K562 (cell line): ENCODE data around the gene ANKRD13C. TPM values are rescaled to one million over a fixed set of nuclear protein-coding genes. Genes with fewer than 3 reads are reported as not detected.

Source experiments
- ATAC-seq: fragments of 200-7000 bp; cut with Tn5 transposase; 3 replicates; pipeline ENCODE4 v1.9.1; 2020; ENCODE audit warnings: moderate library complexity
- BruUV-seq: library from RNA; stranded (reverse); fragments of 400-500 nt; replicated peaks from 2 replicates; lab custom pipeline; 2021; lab: Mats Ljungman, UMichigan
- CTCF ChIA-PET: fragments of 300-600 bp; formaldehyde crosslinking; extraction: SDS; loops from one replicate; lab custom pipeline; 2021; ENCODE audit warnings: low intra/inter-chr PET ratio; lab: Yijun Ruan, JAX
- POLR2A ChIA-PET: fragments of 300-600, 350-650 bp; sonication (Branson Sonifier 250); formaldehyde crosslinking; extraction: SDS; loops from one replicate; lab custom pipeline; 2021; ENCODE audit warnings: antibody characterized with exemption, inconsistent platforms; lab: Yijun Ruan, JAX
- DNase-seq, 4 experiments: peaks; one replicate each; pipeline versions ENCODE4 v3.0.0 to v3.0.0-alpha.2; 2011 to 2018; ENCODE audit warnings: low spot score in 3 of 4, mixed read lengths in 3 of 4; ENCODE audit errors: extremely low read depth in 1 of 4
- FAIRE-seq: peaks from 2 replicates; lab custom pipeline; 2011; peaks lifted over from hg19 to GRCh38; lab: Jason Lieb, UNC
- H2AFZ ChIP-seq: 2 replicates; pipeline ENCODE4 v1.6.0; 2011; ENCODE audit warnings: low read depth, low read length, control low read depth, inconsistent platforms
- H3K27ac ChIP-seq: fragments of 200-600 bp; 3 replicates; pipeline ENCODE4 v1.8.0; 2011; ENCODE audit warnings: low read depth, mild to moderate bottlenecking, control low read depth, inconsistent platforms, low read length, moderate library complexity, mixed read lengths; ENCODE audit errors: extremely low read depth
- H3K27me3 ChIP-seq, 2 experiments: fragments of 300-600 bp in 1 of 2; 2 replicates in 1 of 2; 3 replicates in 1 of 2; pipeline versions ENCODE4 v1.6.0 to v1.8.0; 2011; ENCODE audit warnings: inconsistent platforms in 2 of 2, low read length in 2 of 2, mild to moderate bottlenecking in 1 of 2, mixed read lengths in 1 of 2, moderate library complexity in 1 of 2; ENCODE audit not compliant: control insufficient read depth in 2 of 2, insufficient read depth in 2 of 2
- H3K36me3 ChIP-seq: fragments of 300-600 bp; 3 replicates; pipeline ENCODE4 v1.8.0; 2011; ENCODE audit warnings: mild to moderate bottlenecking, low read length, inconsistent platforms; ENCODE audit not compliant: control insufficient read depth, insufficient read depth
- H3K4me1 ChIP-seq, 2 experiments: fragments of 200-600 bp in 1 of 2; replicated peaks in 1 of 2; 2 replicates in 1 of 2; 3 replicates in 1 of 2; pipeline versions ENCODE4 v1.5.1 to v1.8.0; 2011; ENCODE audit warnings: inconsistent platforms in 2 of 2, low read length in 2 of 2, mild to moderate bottlenecking in 1 of 2, mixed read lengths in 1 of 2, moderate library complexity in 1 of 2; ENCODE audit not compliant: control insufficient read depth in 2 of 2, insufficient read depth in 2 of 2
- H3K4me2 ChIP-seq: 2 replicates; pipeline ENCODE4 v1.6.1; 2011; ENCODE audit warnings: low read length, control low read depth, inconsistent platforms, mixed read lengths; ENCODE audit not compliant: insufficient read depth
- H3K4me3 ChIP-seq: fragments of 200-600 bp; sonication (generic), shearing (Covaris generic); 2 replicates; pipeline ENCODE4 v1.5.1; 2016; ENCODE audit warnings: control low read depth, inconsistent platforms
- H3K79me2 ChIP-seq: fragments of 200-600 bp; 3 replicates; pipeline ENCODE4 v1.8.0; 2011; ENCODE audit warnings: low read length, inconsistent platforms; ENCODE audit not compliant: control insufficient read depth, insufficient read depth
- H3K9ac ChIP-seq, 2 experiments: 2 replicates each; pipeline versions ENCODE4 v1.6.0 to v1.6.1; 2011; ENCODE audit warnings: low read depth in 2 of 2, low read length in 2 of 2, control low read depth in 1 of 2, inconsistent platforms in 1 of 2, mild to moderate bottlenecking in 1 of 2, mixed read lengths in 1 of 2; ENCODE audit not compliant: insufficient read depth in 1 of 2
- H3K9me1 ChIP-seq: one replicate; pipeline ENCODE4 v1.6.0; 2011; ENCODE audit warnings: inconsistent platforms, mild to moderate bottlenecking, low read length, moderate library complexity; ENCODE audit not compliant: control insufficient read depth, insufficient read depth
- H3K9me3 ChIP-seq: replicated peaks from 2 replicates; pipeline ENCODE4 v1.5.1; 2011; ENCODE audit warnings: low read depth, low read length, inconsistent platforms; ENCODE audit not compliant: control insufficient read depth, insufficient read depth
- H4K20me1 ChIP-seq: replicated peaks from 2 replicates; pipeline ENCODE4 v1.6.1; 2011; ENCODE audit warnings: low read length, inconsistent platforms, mixed read lengths; ENCODE audit not compliant: control insufficient read depth, insufficient read depth
- HNRNPUL1 ChIP-seq: fragments of 200-400 bp; formaldehyde crosslinking; IDR thresholded peaks from 2 replicates; pipeline ENCODE4 v1.6.1; 2017; ENCODE audit warnings: low read length
- MIER1 ChIP-seq: fragments of 450-650 bp; IDR thresholded peaks from 2 replicates; pipeline ENCODE4 v1.6.1; 2016; ENCODE audit warnings: antibody characterized with exemption, mild to moderate bottlenecking, low read depth
- NR4A1 ChIP-seq, 2 experiments: fragments of 250-450 bp in 1 of 2; fragments of 450-650 bp in 1 of 2; sonication (Bioruptor Pico) in 1 of 2; IDR thresholded peaks; 2 replicates each; pipeline versions ENCODE4 v1.4.0 to v1.6.1; 2016 to 2020; ENCODE audit warnings: mild to moderate bottlenecking in 2 of 2, missing compliant biosample characterization in 1 of 2, missing genetic modification characterization in 1 of 2, moderate library complexity in 1 of 2
- RFX1 ChIP-seq: fragments of 450-650 bp; IDR thresholded peaks from 2 replicates; pipeline ENCODE4 v1.6.1; 2016; ENCODE audit warnings: mild to moderate bottlenecking, moderate library complexity
- SMARCA4 ChIP-seq: fragments of 450-650 bp; IDR thresholded peaks from 2 replicates; pipeline ENCODE4 v1.6.1; 2016
- SMARCB1 ChIP-seq: IDR thresholded peaks from 2 replicates; pipeline ENCODE4 v1.6.1; 2011; ENCODE audit warnings: improper control_type of control experiment, low read depth; ENCODE audit not compliant: insufficient read length
- ZC3H8 ChIP-seq: fragments of 450-650 bp; IDR thresholded peaks from 2 replicates; pipeline ENCODE4 v1.6.1; 2017
- ZNF347 ChIP-seq: fragments of 450-650 bp; formaldehyde crosslinking; IDR thresholded peaks from 2 replicates; pipeline ENCODE4 v1.4.0; 2020; ENCODE audit warnings: low read depth, mild to moderate bottlenecking, moderate library complexity
- ZNF586 ChIP-seq: fragments of 450-650 bp; formaldehyde crosslinking; conservative IDR thresholded peaks from 2 replicates; pipeline ENCODE4 v1.4.0; 2020; ENCODE audit warnings: mild to moderate bottlenecking, moderate library complexity
- WGBS: fragments of 100-300 bp; shearing (Covaris generic); methylation state at CpG from one replicate; pipeline ENCODE4 v1.1.6; 2016; ENCODE audit warnings: low coverage, mixed read lengths; ENCODE audit not compliant: insufficient coverage; ENCODE audit errors: missing lambda C conversion rate; 5-methylcytosine and 5-hydroxymethylcytosine counted together
- in situ Hi-C: fragments of 300-500 bp; cut with MboI; formaldehyde crosslinking; loops from 4 replicates; pipeline ENCODE4 v1.15.0; 2018; ENCODE audit warnings: inconsistent platforms, mixed read lengths
- intact Hi-C: fragments of 100-400 bp; cut with micrococcal nuclease; formaldehyde crosslinking; loops from 2 replicates; pipeline ENCODE4 v1.14.2; 2022
- polyA plus RNA-seq, 8 experiments: library from polyadenylated mRNA; depleted of rRNA in 4 of 8; stranded (reverse) in 5 of 8; unstranded in 3 of 8; fragments of >200 nt; fragmentation: Nextera tagmentation in 2 of 8; fragmentation: Illumina TruSeq in 1 of 8; extraction: Ambion mirVana in 2 of 8; extraction: Trizol in 1 of 8; gene quantifications; 2 replicates each; pipeline versions ENCODE4 v1.2.1 to v1.2.3, GENCODE V29; 2011 to 2014; ENCODE audit warnings: inconsistent platforms in 1 of 8, missing spikeins in 1 of 8
- total RNA-seq, 7 experiments: library from RNA; depleted of rRNA in 6 of 7; stranded (reverse); fragments of >200 nt in 6 of 7; fragmentation: Illumina TruSeq in 2 of 7; extraction: Trizol in 2 of 7; gene quantifications; 2 replicates each; pipeline versions ENCODE4 v1.2.1 to v1.2.3, GENCODE V29; 2011 to 2021; ENCODE audit warnings: low replicate concordance in 1 of 7
- TF ChIP-seq, protein P1 (sequence below): sonication (generic); formaldehyde crosslinking; IDR thresholded peaks from 2 replicates; pipeline ENCODE4 v1.5.0; 2020; ENCODE audit warnings: missing genetic modification reagents
- TF ChIP-seq, protein P2 (sequence below), 2 experiments: fragments of 450-650 bp in 1 of 2; IDR thresholded peaks; 2 replicates each; pipeline ENCODE4 v1.6.1; 2011 to 2017; ENCODE audit warnings: low read depth in 2 of 2, antibody characterized with exemption in 1 of 2, borderline replicate concordance in 1 of 2, low read length in 1 of 2, mild to moderate bottlenecking in 1 of 2, mixed read lengths in 1 of 2; ENCODE audit not compliant: control insufficient read depth in 1 of 2

Gene ANKRD13C
- total and polyA plus RNA-seq, 9 of the 15 experiments (the other 6 are each of a cell fraction or from before 2014, with no cell fraction given): 3.4 to 22.8 (median 12.5) TPM

DNA sequence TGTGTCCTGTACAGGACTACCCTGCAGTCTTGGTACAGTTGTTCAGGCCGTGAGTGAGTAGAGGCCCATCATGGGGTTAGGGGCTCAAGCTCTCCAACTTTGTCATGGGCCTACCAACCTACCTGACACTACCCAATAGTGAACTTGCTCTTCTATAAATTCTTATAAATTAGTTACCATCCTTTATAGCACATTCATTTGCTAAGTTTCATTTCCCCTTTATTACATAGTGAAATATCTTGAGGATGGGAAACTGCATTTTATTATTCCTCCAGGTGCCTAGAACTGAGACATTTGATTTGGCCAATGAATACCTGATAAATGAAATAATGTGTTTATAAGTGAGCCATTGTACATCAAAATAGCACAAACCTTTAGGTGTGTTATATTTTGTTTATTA lies 47.5 kb upstream of the ANKRD13C start:
- intact Hi-C loops: no loop called here
- ChIA-PET POLR2A (interaction anchor here (1.2 to 6.1 kb wide), 2 partner anchors 10 to 31 kb away, joined by 3 to 45 read pairs; partner anchors contain the start of gene CTH), CTCF (no interaction called here)
- ATAC-seq (no peak), FAIRE-seq (no peak), DNase-seq (no peak)
- Histone ChIP-seq H3K79me2 (no peaks in the 10 kb centered on the region), H3K4me1 (no peaks in the 10 kb centered on the region), H3K9me3 (no peaks in the 10 kb centered on the region), H4K20me1 (no peaks in the 10 kb centered on the region), H2AFZ (no peak overlapping the region), H3K9me1 (no peaks in the 10 kb centered on the region), H3K27ac (no peak overlapping the region), H3K9ac (no peak overlapping the region), H3K4me3 (no peak overlapping the region), H3K4me2 (no peak overlapping the region), H3K36me3 (no peaks in the 10 kb centered on the region), H3K27me3 (no peaks in the 10 kb centered on the region)
- BruUV-seq: no TSS peak
- WGBS: 13% methylated on average over 1 of the region's 1 CpG
- TF ChIP-seq HNRNPUL1: no peak
- TF ChIP-seq NR4A1 (CRISPR knock-in tag; IDR thresholded peaks at IDR 0.05): no peak
- TF ChIP-seq NR4A1 (tag; IDR thresholded peaks at IDR 0.05): no peak
- in situ Hi-C loops: no loop called here

DNA sequence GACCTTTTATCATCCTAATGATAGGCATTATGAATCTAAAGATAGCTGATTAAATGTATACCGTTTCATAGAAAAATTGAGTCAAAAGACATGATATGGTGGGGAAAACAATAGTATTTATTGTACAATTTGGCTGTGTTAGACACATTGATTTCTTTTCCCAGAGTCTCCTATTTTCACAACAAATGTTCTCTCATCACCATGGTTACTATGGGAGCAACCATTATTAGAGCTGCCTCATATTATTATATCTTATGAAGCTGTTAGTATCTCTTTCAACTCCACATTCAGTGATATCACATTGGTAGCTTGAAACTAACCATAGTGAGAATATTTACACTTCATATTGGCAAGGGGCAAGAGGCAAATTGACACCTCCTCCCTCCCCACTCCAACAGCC lies 45.8 kb upstream of the ANKRD13C start:
- BruUV-seq: no TSS peak
- Histone ChIP-seq H3K79me2 (no peaks in the 10 kb centered on the region), H3K4me2 (no peak overlapping the region), H3K27me3 (peaks cover 0 to 3% of the 10 kb centered on the region in 2 experiments; a peak in 1 of 5 replicates), H3K9me3 (no peaks in the 10 kb centered on the region), H4K20me1 (no peaks in the 10 kb centered on the region), H3K9ac (no peak overlapping the region), H2AFZ (no peak overlapping the region), H3K4me1 (no peaks in the 10 kb centered on the region), H3K27ac (no peak overlapping the region), H3K9me1 (no peaks in the 10 kb centered on the region), H3K36me3 (no peaks in the 10 kb centered on the region), H3K4me3 (no peak overlapping the region)
- intact Hi-C loops (no loop called here), in situ Hi-C loops (no loop called here)
- 12% methylated on average over 1 of the region's 1 CpG for WGBS
- CTCF ChIA-PET: no interaction called here
- ATAC-seq: no peak
- TF ChIP-seq SMARCA4 (no peak), SMARCB1 (no peak), ZC3H8 (no peak), RFX1 (peak; percentile 60), ZNF347 (CRISPR knock-in tag) (no peak), MIER1 (no peak), ZNF586 (no peak)
- TF ChIP-seq, protein P1, sequence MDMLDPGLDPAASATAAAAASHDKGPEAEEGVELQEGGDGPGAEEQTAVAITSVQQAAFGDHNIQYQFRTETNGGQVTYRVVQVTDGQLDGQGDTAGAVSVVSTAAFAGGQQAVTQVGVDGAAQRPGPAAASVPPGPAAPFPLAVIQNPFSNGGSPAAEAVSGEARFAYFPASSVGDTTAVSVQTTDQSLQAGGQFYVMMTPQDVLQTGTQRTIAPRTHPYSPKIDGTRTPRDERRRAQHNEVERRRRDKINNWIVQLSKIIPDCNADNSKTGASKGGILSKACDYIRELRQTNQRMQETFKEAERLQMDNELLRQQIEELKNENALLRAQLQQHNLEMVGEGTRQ (CRISPR knock-in tag): no peak
- TF ChIP-seq, protein P2, sequence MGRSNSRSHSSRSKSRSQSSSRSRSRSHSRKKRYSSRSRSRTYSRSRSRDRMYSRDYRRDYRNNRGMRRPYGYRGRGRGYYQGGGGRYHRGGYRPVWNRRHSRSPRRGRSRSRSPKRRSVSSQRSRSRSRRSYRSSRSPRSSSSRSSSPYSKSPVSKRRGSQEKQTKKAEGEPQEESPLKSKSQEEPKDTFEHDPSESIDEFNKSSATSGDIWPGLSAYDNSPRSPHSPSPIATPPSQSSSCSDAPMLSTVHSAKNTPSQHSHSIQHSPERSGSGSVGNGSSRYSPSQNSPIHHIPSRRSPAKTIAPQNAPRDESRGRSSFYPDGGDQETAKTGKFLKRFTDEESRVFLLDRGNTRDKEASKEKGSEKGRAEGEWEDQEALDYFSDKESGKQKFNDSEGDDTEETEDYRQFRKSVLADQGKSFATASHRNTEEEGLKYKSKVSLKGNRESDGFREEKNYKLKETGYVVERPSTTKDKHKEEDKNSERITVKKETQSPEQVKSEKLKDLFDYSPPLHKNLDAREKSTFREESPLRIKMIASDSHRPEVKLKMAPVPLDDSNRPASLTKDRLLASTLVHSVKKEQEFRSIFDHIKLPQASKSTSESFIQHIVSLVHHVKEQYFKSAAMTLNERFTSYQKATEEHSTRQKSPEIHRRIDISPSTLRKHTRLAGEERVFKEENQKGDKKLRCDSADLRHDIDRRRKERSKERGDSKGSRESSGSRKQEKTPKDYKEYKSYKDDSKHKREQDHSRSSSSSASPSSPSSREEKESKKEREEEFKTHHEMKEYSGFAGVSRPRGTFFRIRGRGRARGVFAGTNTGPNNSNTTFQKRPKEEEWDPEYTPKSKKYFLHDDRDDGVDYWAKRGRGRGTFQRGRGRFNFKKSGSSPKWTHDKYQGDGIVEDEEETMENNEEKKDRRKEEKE (IDR thresholded peaks at IDR 0.05; ENCODE audit: borderline replicate concordance in 1 of 2, control insufficient read depth in 1 of 2, low read depth in 2 of 2, low read length in 1 of 2): no peak
- DNase-seq: no peak
- POLR2A ChIA-PET: interaction anchor here (1.0 to 6.1 kb wide), 2 partner anchors 8 to 11 kb away, joined by 4 to 45 read pairs; partner anchors contain the start of gene CTH
- FAIRE-seq: no peak
